ENCODE results near the gene SAT1.

Gene SAT1

DNA sequence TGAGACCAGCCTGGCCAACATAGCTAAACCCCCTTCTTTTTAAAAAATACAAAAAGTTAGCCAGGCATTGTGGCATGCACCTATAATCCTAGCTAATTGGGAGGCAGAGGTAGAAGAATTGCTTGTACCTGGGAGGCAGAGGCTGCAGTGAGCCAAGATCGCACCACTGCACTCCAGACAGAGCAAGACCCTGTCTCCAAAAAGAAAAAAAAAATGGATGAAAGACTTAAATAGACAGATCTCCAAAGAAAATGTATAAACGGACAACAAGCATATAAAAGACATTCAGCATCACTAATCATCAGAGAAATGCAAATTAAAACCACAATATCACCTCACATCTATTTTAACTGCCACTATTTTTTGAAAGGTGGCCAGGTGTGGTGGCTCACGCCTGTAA is 6.6 kb upstream of the SAT1 start:
- DNase-seq (ENCODE audit: low read depth in 1 of 2, low spot score in 1 of 2), result no peak
- Histone ChIP-seq H3K27ac (replicated peaks) (no peak overlapping the region), H3K4me3 (replicated peaks; ENCODE audit: insufficient read depth, low read length) (no peak overlapping the region), H3K27me3 (ENCODE audit: insufficient read depth, poor library complexity, severe bottlenecking) (no peaks in the 10 kb centered on the region)
- TF ChIP-seq POLR2AphosphoS5 (IDR thresholded peaks at IDR 0.05; ENCODE audit: low read depth) (no peak), SPI1 (IDR thresholded peaks at IDR 0.05; ENCODE audit: borderline replicate concordance, low read depth) (no peak), GABPA (IDR thresholded peaks at IDR 0.05; ENCODE audit: low read depth) (no peak), REST (IDR thresholded peaks at IDR 0.05; ENCODE audit: insufficient replicate concordance, low read depth) (no peak)
- TF ChIP-seq, protein P1, sequence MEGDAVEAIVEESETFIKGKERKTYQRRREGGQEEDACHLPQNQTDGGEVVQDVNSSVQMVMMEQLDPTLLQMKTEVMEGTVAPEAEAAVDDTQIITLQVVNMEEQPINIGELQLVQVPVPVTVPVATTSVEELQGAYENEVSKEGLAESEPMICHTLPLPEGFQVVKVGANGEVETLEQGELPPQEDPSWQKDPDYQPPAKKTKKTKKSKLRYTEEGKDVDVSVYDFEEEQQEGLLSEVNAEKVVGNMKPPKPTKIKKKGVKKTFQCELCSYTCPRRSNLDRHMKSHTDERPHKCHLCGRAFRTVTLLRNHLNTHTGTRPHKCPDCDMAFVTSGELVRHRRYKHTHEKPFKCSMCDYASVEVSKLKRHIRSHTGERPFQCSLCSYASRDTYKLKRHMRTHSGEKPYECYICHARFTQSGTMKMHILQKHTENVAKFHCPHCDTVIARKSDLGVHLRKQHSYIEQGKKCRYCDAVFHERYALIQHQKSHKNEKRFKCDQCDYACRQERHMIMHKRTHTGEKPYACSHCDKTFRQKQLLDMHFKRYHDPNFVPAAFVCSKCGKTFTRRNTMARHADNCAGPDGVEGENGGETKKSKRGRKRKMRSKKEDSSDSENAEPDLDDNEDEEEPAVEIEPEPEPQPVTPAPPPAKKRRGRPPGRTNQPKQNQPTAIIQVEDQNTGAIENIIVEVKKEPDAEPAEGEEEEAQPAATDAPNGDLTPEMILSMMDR (IDR thresholded peaks at IDR 0.05; ENCODE audit: insufficient read depth, low read length), result no peak

- DNase-seq (ENCODE audit: low read depth in 1 of 2, low spot score in 1 of 2), result no peak
- no peak overlapping the region for H3K27ac ChIP-seq (replicated peaks)
- H3K4me3 ChIP-seq (replicated peaks; ENCODE audit: insufficient read depth, low read length), result no peak overlapping the region
- no peak for TF ChIP-seq POLR2AphosphoS5 (IDR thresholded peaks at IDR 0.05; ENCODE audit: low read depth)
- TF ChIP-seq GABPA (IDR thresholded peaks at IDR 0.05; ENCODE audit: low read depth), result no peak
- TF ChIP-seq, protein P1 (IDR thresholded peaks at IDR 0.05; ENCODE audit: insufficient read depth, low read length), result no peak
- no peak for TF ChIP-seq SPI1 (IDR thresholded peaks at IDR 0.05; ENCODE audit: borderline replicate concordance, low read depth)
- no peak for TF ChIP-seq REST (IDR thresholded peaks at IDR 0.05; ENCODE audit: insufficient replicate concordance, low read depth)
- no peaks in the 10 kb centered on the region for H3K27me3 ChIP-seq (ENCODE audit: insufficient read depth, poor library complexity, severe bottlenecking)
These were observed 3.9 kb upstream of the SAT1 start for GRCh38 chrX:23779025-23779424.

DNA sequence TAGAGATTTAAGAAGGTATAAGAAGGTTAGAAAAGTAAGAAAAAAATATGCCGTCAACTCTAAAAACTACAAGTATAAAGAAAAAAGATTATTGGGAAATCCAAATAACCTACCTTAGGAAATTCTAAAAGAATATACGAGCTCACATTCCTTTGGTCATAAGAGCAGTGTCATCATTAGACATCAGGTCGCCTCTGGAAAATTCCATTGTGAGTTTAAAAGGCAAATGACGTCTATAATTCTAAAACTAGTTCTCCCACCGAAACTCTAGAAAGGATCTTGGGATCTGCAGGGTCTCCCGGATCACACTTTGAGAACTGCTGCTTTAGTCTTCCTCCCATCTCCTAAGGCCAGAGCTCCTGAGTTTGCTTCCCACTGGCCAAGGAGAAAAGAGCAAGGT is 518 bp upstream of the SAT1 start:
- no peaks in the 10 kb centered on the region for H3K27me3 ChIP-seq (ENCODE audit: insufficient read depth, poor library complexity, severe bottlenecking)
- TF ChIP-seq REST (IDR thresholded peaks at IDR 0.05; ENCODE audit: insufficient replicate concordance, low read depth), result no peak
- no peak for TF ChIP-seq SPI1 (IDR thresholded peaks at IDR 0.05; ENCODE audit: borderline replicate concordance, low read depth)
- TF ChIP-seq POLR2AphosphoS5 (IDR thresholded peaks at IDR 0.05; ENCODE audit: low read depth), result no peak
- TF ChIP-seq, protein P1 (IDR thresholded peaks at IDR 0.05; ENCODE audit: insufficient read depth, low read length), result no peak
- TF ChIP-seq GABPA (IDR thresholded peaks at IDR 0.05; ENCODE audit: low read depth), result no peak
- peak overlapping the region; percentile 91 for H3K27ac ChIP-seq (replicated peaks)
- no peak for DNase-seq (ENCODE audit: low read depth in 1 of 2, low spot score in 1 of 2)
- H3K4me3 ChIP-seq (replicated peaks; ENCODE audit: insufficient read depth, low read length), result no peak overlapping the region
